Endothelial cell of umbilical vein (primary cell): ENCODE results near the gene SLC7A8. TPM values are rescaled to one million over a fixed set of nuclear protein-coding genes. Genes with fewer than 3 reads are reported as not detected.

Experiments
- BruUV-seq: library from RNA; stranded (reverse); fragments of 400-500 nt; replicated peaks from 2 replicates; lab custom pipeline; 2021; lab: Mats Ljungman, UMichigan
- CTCF ChIA-PET: fragments of 300-600, 350-600 bp; sonication (Branson Sonifier 250); formaldehyde crosslinking; loops from one replicate; lab custom pipeline; 2021; ENCODE audit warnings: antibody characterized with exemption, inconsistent platforms; lab: Charles Lee
- POLR2A ChIA-PET: fragments of 300-600, 350-600 bp; sonication (Branson Sonifier 250); formaldehyde crosslinking; loops from one replicate; lab custom pipeline; 2021; ENCODE audit warnings: antibody characterized with exemption, inconsistent platforms; lab: Charles Lee
- DNase-seq: peaks from one replicate; pipeline ENCODE4 v3.0.0-alpha.2; 2011; ENCODE audit warnings: low read depth, low spot score
- FAIRE-seq: peaks from 2 replicates; lab custom pipeline; 2011; peaks lifted over from hg19 to GRCh38; lab: Jason Lieb, UNC
- H2AFZ ChIP-seq: 2 replicates; pipeline ENCODE4 v1.6.0; 2012; ENCODE audit warnings: low read depth, low read length, control low read depth, inconsistent platforms
- H3K27ac ChIP-seq: 2 replicates; pipeline ENCODE4 v1.5.1; 2011; ENCODE audit warnings: low read depth, mild to moderate bottlenecking, control low read depth, low read length, moderate library complexity; ENCODE audit not compliant: insufficient read depth
- H3K27me3 ChIP-seq, 2 experiments: 2 replicates each; pipeline versions ENCODE4 v1.6.0 to v1.6.1; 2011; ENCODE audit warnings: low read length in 2 of 2, mixed read lengths in 1 of 2; ENCODE audit not compliant: control insufficient read depth in 2 of 2, insufficient read depth in 2 of 2
- H3K36me3 ChIP-seq, 2 experiments: 2 replicates in 1 of 2; 3 replicates in 1 of 2; pipeline ENCODE4 v1.5.1; 2011; ENCODE audit warnings: low read length in 2 of 2, mild to moderate bottlenecking in 1 of 2, moderate library complexity in 1 of 2; ENCODE audit not compliant: control insufficient read depth in 2 of 2, insufficient read depth in 2 of 2; ENCODE audit errors: extremely low read depth in 1 of 2
- H3K4me1 ChIP-seq: 3 replicates; pipeline ENCODE4 v1.5.1; 2011; ENCODE audit warnings: mild to moderate bottlenecking, low read length; ENCODE audit not compliant: control insufficient read depth, insufficient read depth; ENCODE audit errors: extremely low read depth
- H3K4me2 ChIP-seq: 2 replicates; pipeline ENCODE4 v1.6.1; 2011; ENCODE audit warnings: low read length, control low read depth, mixed read lengths; ENCODE audit not compliant: insufficient read depth
- H3K4me3 ChIP-seq, 3 experiments: fragments of 200-600 bp in 1 of 3; sonication (generic), shearing (Covaris generic) in 1 of 3; replicated peaks in 1 of 3; 2 replicates each; pipeline ENCODE4 v1.5.1; 2011 to 2016; ENCODE audit warnings: control low read depth in 3 of 3, low read length in 3 of 3, mild to moderate bottlenecking in 2 of 3, inconsistent platforms in 1 of 3, low read depth in 1 of 3, moderate library complexity in 1 of 3; ENCODE audit not compliant: insufficient read depth in 1 of 3
- H3K79me2 ChIP-seq: 2 replicates; pipeline ENCODE4 v1.6.0; 2012; ENCODE audit warnings: low read length, inconsistent platforms; ENCODE audit not compliant: control insufficient read depth, insufficient read depth
- H3K9ac ChIP-seq: replicated peaks from 2 replicates; pipeline ENCODE3; 2011; ENCODE audit warnings: low read length, control low read depth; ENCODE audit not compliant: insufficient read depth; ENCODE audit errors: extremely low read depth
- H3K9me1 ChIP-seq: replicated peaks from 3 replicates; pipeline ENCODE4 v1.6.0; 2011; ENCODE audit warnings: mild to moderate bottlenecking, low read length; ENCODE audit not compliant: control insufficient read depth, insufficient read depth; ENCODE audit errors: extremely low read depth
- H3K9me3 ChIP-seq: replicated peaks from 2 replicates; pipeline ENCODE4 v1.5.1; 2012; ENCODE audit warnings: low read length, inconsistent platforms; ENCODE audit not compliant: control insufficient read depth, insufficient read depth
- H4K20me1 ChIP-seq: replicated peaks from 2 replicates; pipeline ENCODE3; 2011; ENCODE audit warnings: mild to moderate bottlenecking, low read length; ENCODE audit not compliant: control insufficient read depth, insufficient read depth; ENCODE audit errors: extremely low read depth
- CTCF ChIP-seq, 2 donors: IDR thresholded peaks; 1 replicate in 1 of 2; 2 replicates in 1 of 2; pipeline ENCODE4 v1.5.1; 2011; ENCODE audit warnings: low read length in 2 of 2, mild to moderate bottlenecking in 2 of 2, moderate library complexity in 2 of 2, control low read depth in 1 of 2, inconsistent platforms in 1 of 2, low read depth in 1 of 2; ENCODE audit not compliant: insufficient read depth in 1 of 2; ENCODE audit errors: extremely low read depth in 1 of 2
- EZH2 ChIP-seq: IDR thresholded peaks from 2 replicates; pipeline ENCODE4 v1.6.1; 2012; ENCODE audit warnings: borderline replicate concordance, low read depth, mild to moderate bottlenecking, moderate library complexity, low read length, inconsistent platforms; ENCODE audit not compliant: severe bottlenecking
- FOS ChIP-seq: IDR thresholded peaks from 2 replicates; pipeline ENCODE4 v1.6.1; 2011; ENCODE audit warnings: mild to moderate bottlenecking, low read length, moderate library complexity, borderline replicate concordance; ENCODE audit not compliant: insufficient read depth
- GATA2 ChIP-seq: IDR thresholded peaks from 2 replicates; pipeline ENCODE4 v1.7.0; 2011; ENCODE audit warnings: low read depth, mild to moderate bottlenecking, moderate library complexity, mixed read lengths, low read length; ENCODE audit not compliant: insufficient read length, insufficient read depth
- JUN ChIP-seq: IDR thresholded peaks from 2 replicates; pipeline ENCODE4 v1.6.1; 2011; ENCODE audit warnings: borderline replicate concordance, low read depth; ENCODE audit not compliant: insufficient read length, insufficient read depth
- MAX ChIP-seq: IDR thresholded peaks from 2 replicates; pipeline ENCODE4 v1.6.1; 2011; ENCODE audit not compliant: insufficient read depth, insufficient read length
- MYC ChIP-seq: IDR thresholded peaks from one replicate; pipeline ENCODE4 v1.6.1; 2011; ENCODE audit warnings: mild to moderate bottlenecking, low read depth, low read length
- POLR2A ChIP-seq: IDR thresholded peaks from 2 replicates; pipeline ENCODE4 v1.6.1; 2012; ENCODE audit warnings: low read depth, mild to moderate bottlenecking, control low read depth, low read length
- POLR2AphosphoS5 ChIP-seq: IDR thresholded peaks from 2 replicates; pipeline ENCODE4 v1.6.1; 2012; ENCODE audit warnings: low read depth, mild to moderate bottlenecking, control low read depth, low read length, moderate library complexity; ENCODE audit not compliant: insufficient read depth
- dilution Hi-C: fragments of 300-500 bp; cut with MboI; formaldehyde crosslinking; loops from one replicate; pipeline ENCODE4 v1.15.0; 2019; ENCODE audit warnings: low sequenced_read_pairs; ENCODE audit not compliant: extremely low pct_ligation_motif_present
- intact Hi-C: fragments of 100-400 bp; cut with micrococcal nuclease; formaldehyde crosslinking; loops from one replicate; pipeline ENCODE4 v1.10.0; 2022
- polyA plus RNA-seq, 4 experiments: library from polyadenylated mRNA; depleted of rRNA in 3 of 4; stranded (reverse) in 3 of 4; unstranded in 1 of 4; fragments of >200 nt; gene quantifications; 2 replicates each; pipeline versions ENCODE4 v1.2.1 to v1.2.3, GENCODE V29; 2011 to 2012; ENCODE audit warnings: missing spikeins in 1 of 4
- total RNA-seq: library from RNA; stranded (reverse); gene quantifications from 2 replicates; pipeline ENCODE4 v1.2.3, GENCODE V29; 2021

The SLC7A8 gene
- total and polyA plus RNA-seq, 2 donors (not counting 3 experiments of a cell fraction or from before 2014, with no cell fraction given) = 0.76 to 1.1 TPM

- H3K27me3 ChIP-seq = no peaks in the 10 kb centered on the region
- H3K36me3 ChIP-seq = no peaks in the 10 kb centered on the region
- no peaks in the 10 kb centered on the region for H3K79me2 ChIP-seq
- no peaks in the 10 kb centered on the region for H3K9me3 ChIP-seq
- no peak for TF ChIP-seq MYC
- TF ChIP-seq POLR2A = no peak
- TF ChIP-seq FOS = no peak
- TF ChIP-seq MAX = no peak
- TF ChIP-seq CTCF (IDR thresholded peaks at IDR 0.05; ENCODE audit: extremely low read depth in 1 of 2, insufficient read depth in 1 of 2, low read depth in 1 of 2, low read length in 2 of 2) = no peak
- TF ChIP-seq JUN = no peak
- no peak for TF ChIP-seq EZH2
- TF ChIP-seq POLR2AphosphoS5 = no peak
- no peak for TF ChIP-seq GATA2
- no peak overlapping the region for H2AFZ ChIP-seq
- dilution Hi-C loops (no loop called here), intact Hi-C loops (no loop called here)
- POLR2A ChIA-PET = no interaction called here
- H3K9ac ChIP-seq = no peak overlapping the region
- no TSS peak for BruUV-seq
- DNase-seq (no peak), FAIRE-seq (no peak)
- CTCF ChIA-PET = interaction anchor here (0.9 to 5.3 kb wide), 2 partner anchors 28 to 41 kb away, joined by 3 to 34 read pairs; no protein-coding TSS in a partner anchor
- no peak overlapping the region for H3K27ac ChIP-seq
- no peaks in the 10 kb centered on the region for H4K20me1 ChIP-seq
- no peaks in the 10 kb centered on the region for H3K4me1 ChIP-seq
- H3K4me3 ChIP-seq = no peak overlapping the region
- H3K4me2 ChIP-seq = no peak overlapping the region
- H3K9me1 ChIP-seq = no peaks in the 10 kb centered on the region
These were observed 21.5 kb downstream of the SLC7A8 start for GRCh38 chr14:23162005-23162404.
